ENCODE results near the gene MGAT3.

MGAT3 gene

DNA sequence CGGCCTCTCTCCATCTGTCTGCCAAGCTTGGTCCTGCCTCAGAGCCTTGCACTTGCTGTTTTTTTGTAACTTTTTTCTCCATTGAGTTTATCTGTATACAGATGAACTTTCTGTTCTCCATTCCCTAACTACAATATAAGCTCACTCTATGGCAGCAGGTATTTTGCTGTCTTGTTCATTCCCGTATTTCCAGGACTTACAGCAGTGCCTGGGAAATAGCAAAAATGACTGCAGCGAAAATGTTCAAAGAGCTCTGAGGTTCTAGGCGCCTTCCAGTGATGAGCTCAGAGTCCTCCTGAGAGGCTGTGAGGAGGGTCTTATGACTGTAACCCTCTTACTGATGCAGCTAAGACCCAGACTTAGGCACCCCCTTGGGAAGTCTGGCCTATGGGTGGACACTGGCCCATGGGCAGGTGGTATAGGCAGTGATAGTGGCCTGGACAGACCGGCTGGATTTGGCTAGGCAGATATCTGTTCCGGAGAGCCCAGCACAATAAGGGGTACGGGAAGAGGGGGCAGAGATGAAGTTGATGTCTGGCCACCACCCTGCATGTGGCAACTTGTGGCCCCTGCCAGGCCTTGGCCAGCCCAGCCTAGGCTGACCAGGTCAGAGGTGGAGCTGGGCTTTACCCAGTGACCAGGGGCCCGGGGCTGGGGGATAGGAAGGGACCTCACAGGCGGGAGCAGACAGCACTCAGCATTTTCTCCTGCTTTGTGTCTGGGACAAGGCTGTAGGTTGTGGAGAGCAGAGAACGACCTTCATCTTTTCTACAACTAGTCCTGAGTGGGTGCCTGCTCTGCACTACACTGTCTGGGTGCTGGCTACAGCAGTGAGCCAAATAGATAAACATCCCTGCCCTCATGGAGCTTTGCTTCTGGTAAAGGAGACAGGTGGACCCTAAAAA is 68.2 kb downstream of the MGAT3 start:
- H3K27ac ChIP-seq (ENCODE audit: low read depth, low read length, severe bottlenecking), result peak overlapping the region; percentile 45
- H3K4me3 ChIP-seq (ENCODE audit: extremely low read depth, insufficient read depth, low read length, poor library complexity, severe bottlenecking), result no peak overlapping the region
- 95 to 97% methylated on average over 8 to 9 of the region's 10 CpGs for WGBS, 2 experiments (ENCODE audit: insufficient coverage in 2 of 2)
- H3K9me3 ChIP-seq (ENCODE audit: control insufficient read depth, low read length), result no peaks in the 10 kb centered on the region
- H3K4me1 ChIP-seq (ENCODE audit: control insufficient read depth, insufficient read depth, low read length, poor library complexity, severe bottlenecking), result peaks cover 9% of the 10 kb centered on the region
- peaks cover 58% of the 10 kb centered on the region for H3K36me3 ChIP-seq (ENCODE audit: control insufficient read depth, insufficient read depth, low read length)

DNA sequence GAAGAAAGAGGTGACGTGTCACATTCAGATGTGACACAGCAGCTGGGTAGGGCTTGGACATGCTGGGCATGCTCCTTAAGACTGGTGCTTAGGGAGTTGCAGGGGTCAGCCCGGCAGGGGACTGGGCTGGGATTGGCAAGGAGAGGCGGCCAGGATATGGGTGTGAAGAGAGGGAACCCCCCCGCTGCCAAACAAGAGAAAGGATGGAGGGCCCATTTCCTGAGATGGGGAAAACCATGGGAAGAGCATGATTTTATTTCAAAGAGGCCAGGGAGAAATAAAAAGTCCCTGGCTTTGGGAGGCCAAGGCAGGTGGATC is 68.8 kb downstream of the MGAT3 start:
- Histone ChIP-seq H3K4me3 (ENCODE audit: extremely low read depth, insufficient read depth, low read length, poor library complexity, severe bottlenecking) (no peak overlapping the region), H3K27ac (ENCODE audit: low read depth, low read length, severe bottlenecking) (no peak overlapping the region), H3K9me3 (ENCODE audit: control insufficient read depth, low read length) (no peaks in the 10 kb centered on the region), H3K4me1 (ENCODE audit: control insufficient read depth, insufficient read depth, low read length, poor library complexity, severe bottlenecking) (peaks cover 10% of the 10 kb centered on the region), H3K36me3 (ENCODE audit: control insufficient read depth, insufficient read depth, low read length) (peaks cover 64% of the 10 kb centered on the region)
- WGBS, 2 experiments (ENCODE audit: insufficient coverage in 2 of 2), result 89 to 100% methylated on average over 4 of the region's 4 CpGs

DNA sequence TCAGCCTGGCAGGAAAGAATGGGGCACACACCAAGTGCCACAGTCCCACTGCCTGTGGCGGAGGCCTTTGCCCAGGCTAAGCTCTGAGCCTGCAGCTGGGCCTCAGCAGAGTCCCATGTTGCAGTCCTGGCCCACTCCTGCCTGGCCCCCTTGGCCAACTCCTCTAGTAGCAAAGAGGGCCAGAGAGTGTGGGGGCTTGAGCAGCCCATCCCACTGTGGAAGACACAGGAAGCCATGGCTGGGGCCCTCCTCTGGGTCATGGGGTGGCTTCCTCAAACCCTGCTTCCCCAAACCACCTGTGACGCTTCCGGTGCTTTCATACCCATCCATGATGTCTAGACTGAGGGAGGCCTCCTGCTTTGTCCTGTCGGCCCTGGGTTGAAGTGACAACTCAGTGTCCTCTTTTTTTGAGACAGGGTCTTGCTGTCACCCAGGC is 69.9 kb downstream of the MGAT3 start:
- Histone ChIP-seq H3K4me1 (ENCODE audit: control insufficient read depth, insufficient read depth, low read length, poor library complexity, severe bottlenecking) (peaks cover 21% of the 10 kb centered on the region), H3K27ac (ENCODE audit: low read depth, low read length, severe bottlenecking) (peak overlapping the region; percentile 5)

DNA sequence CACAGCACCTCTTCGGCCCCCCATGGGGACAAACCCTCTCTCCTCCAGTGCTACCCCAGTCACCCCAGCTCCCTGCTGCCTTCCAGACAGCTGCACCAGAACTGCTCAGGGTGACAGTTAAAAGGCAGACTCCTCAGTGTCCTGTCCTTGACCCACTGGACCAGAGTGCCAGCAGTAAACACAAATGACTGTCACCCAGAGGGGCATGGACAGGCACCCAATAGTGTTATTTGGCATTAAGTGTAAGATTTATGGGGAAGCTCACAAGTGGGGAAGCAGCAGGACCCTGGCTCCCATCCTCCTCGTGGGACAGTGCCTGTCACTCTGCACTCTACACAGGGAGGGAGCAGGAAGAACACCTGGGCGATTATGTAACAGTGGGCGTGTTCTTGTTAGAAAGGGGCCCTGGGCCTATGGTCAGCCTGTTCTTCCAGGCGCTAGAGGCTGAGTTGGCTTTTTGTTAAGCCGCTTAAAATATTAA is 70.7 kb downstream of the MGAT3 start:
- peaks cover 22% of the 10 kb centered on the region for H3K4me1 ChIP-seq (ENCODE audit: control insufficient read depth, insufficient read depth, low read length, poor library complexity, severe bottlenecking)

More for the DNA sequence above, 69.9 kb downstream of the MGAT3 start:
- 86 to 90% methylated on average over 4 of the region's 4 CpGs for WGBS, 2 experiments (ENCODE audit: insufficient coverage in 2 of 2)
- Histone ChIP-seq H3K36me3 (ENCODE audit: control insufficient read depth, insufficient read depth, low read length) (peaks cover 66% of the 10 kb centered on the region), H3K4me3 (ENCODE audit: extremely low read depth, insufficient read depth, low read length, poor library complexity, severe bottlenecking) (no peak overlapping the region), H3K9me3 (ENCODE audit: control insufficient read depth, low read length) (no peaks in the 10 kb centered on the region)

DNA sequence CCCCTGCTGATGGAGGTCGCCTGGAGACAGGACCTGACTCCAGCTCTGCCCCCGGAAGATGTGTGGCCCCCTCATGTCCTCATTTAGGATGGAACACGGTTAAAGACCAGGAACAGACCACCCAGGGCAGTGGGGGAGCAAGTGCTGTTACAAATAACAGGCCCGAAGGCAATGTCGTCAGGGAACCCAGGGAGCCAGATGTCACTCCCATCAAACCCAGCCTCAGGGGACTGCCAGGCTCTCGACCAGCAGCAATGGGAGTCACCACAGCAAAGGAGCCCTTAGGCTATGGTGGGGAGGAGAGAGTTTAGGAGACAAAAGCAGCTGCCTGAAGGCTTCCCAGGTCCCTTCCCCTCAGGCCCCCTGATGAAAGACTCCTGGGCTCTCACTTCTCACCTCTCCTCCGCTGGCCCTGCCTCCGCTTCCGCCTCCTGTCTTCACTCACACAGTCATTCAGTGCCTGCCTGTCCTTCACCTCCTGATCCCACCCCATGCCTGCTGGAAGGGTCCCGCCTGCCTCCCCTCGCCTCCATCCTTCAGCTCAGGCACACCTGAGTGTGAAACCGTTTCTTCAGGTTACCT is 71.4 kb downstream of the MGAT3 start:
- Histone ChIP-seq H3K4me3 (ENCODE audit: extremely low read depth, insufficient read depth, low read length, poor library complexity, severe bottlenecking) (no peak overlapping the region), H3K36me3 (ENCODE audit: control insufficient read depth, insufficient read depth, low read length) (peaks cover 52% of the 10 kb centered on the region), H3K4me1 (ENCODE audit: control insufficient read depth, insufficient read depth, low read length, poor library complexity, severe bottlenecking) (peaks cover 20% of the 10 kb centered on the region), H3K9me3 (ENCODE audit: control insufficient read depth, low read length) (no peaks in the 10 kb centered on the region), H3K27ac (ENCODE audit: low read depth, low read length, severe bottlenecking) (no peak overlapping the region)
- 81% methylated on average over 9 to 11 of the region's 12 CpGs for WGBS, 2 experiments (ENCODE audit: insufficient coverage in 2 of 2)

More for the DNA sequence above, 70.7 kb downstream of the MGAT3 start:
- Histone ChIP-seq H3K36me3 (ENCODE audit: control insufficient read depth, insufficient read depth, low read length) (peaks cover 58% of the 10 kb centered on the region), H3K9me3 (ENCODE audit: control insufficient read depth, low read length) (no peaks in the 10 kb centered on the region), H3K4me3 (ENCODE audit: extremely low read depth, insufficient read depth, low read length, poor library complexity, severe bottlenecking) (no peak overlapping the region), H3K27ac (ENCODE audit: low read depth, low read length, severe bottlenecking) (no peak overlapping the region)
- WGBS, 2 experiments (ENCODE audit: insufficient coverage in 2 of 2), result 82 to 86% methylated on average over 6 of the region's 6 CpGs

DNA sequence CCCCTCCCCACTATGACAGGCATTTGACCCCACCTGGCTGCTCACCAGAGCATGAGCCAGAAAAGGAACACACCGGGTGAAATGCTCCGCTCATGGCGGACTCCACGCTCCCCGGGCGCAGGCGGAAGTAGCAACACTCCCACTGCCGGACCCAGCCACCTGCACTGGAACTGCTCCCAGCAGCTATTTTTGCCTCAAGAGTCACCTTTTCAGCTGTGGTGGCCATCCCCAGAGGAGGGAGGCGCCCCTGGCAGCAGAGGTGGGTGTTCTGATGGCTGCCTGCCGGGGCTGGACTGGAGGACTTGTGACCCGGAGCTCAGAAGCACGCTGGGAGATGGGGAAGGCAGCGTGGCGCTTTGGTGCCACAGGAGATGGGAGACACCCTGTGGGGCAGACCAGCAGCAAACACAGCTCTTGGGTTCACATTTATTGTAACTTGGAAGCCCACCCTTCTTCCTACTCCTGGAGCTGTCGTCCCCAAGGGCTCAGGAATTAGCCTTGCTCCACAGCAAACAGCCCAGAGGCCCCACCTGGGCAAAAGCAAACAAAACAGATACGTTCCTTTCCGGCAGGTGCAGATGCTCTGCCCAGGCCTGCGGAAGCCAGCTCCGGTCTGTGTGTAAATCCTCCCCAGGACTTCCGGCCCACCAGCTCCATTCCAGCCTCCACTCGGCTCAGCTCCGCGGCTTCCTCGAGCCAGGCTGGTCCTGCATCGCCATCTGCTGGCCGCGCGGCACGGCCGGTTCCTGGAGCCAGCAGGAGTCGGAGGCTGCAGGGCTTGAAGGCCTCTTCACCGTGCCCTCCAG is 72.1 kb downstream of the MGAT3 start:
- Histone ChIP-seq H3K4me3 (ENCODE audit: extremely low read depth, insufficient read depth, low read length, poor library complexity, severe bottlenecking) (no peak overlapping the region), H3K36me3 (ENCODE audit: control insufficient read depth, insufficient read depth, low read length) (peaks cover 48% of the 10 kb centered on the region), H3K27ac (ENCODE audit: low read depth, low read length, severe bottlenecking) (peak overlapping the region; percentile 45), H3K9me3 (ENCODE audit: control insufficient read depth, low read length) (no peaks in the 10 kb centered on the region), H3K4me1 (ENCODE audit: control insufficient read depth, insufficient read depth, low read length, poor library complexity, severe bottlenecking) (peaks cover 20% of the 10 kb centered on the region)
- WGBS, 2 experiments (ENCODE audit: insufficient coverage in 2 of 2), result 29 to 48% methylated on average over 24 to 31 of the region's 32 CpGs

DNA sequence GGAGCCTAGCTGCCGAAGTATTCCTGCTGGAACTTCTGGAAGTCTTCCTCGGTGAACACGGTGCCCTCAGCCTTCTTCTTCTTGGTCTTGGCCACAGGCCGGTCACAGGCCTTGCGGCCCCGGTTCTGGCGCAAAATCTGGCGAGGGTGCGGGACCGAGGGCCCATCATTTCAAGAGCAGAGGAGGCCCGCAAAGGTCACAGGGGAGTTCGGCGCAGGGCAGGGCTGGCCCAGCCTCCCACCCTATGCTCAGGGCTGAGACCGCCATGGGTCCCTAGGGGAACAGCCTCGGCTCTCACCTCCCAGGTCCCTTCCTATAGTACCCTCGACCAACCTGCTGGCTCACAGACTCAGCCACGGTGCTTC is 72.7 kb downstream of the MGAT3 start:
- Histone ChIP-seq H3K36me3 (ENCODE audit: control insufficient read depth, insufficient read depth, low read length) (peaks cover 42% of the 10 kb centered on the region), H3K4me1 (ENCODE audit: control insufficient read depth, insufficient read depth, low read length, poor library complexity, severe bottlenecking) (peaks cover 15% of the 10 kb centered on the region), H3K27ac (ENCODE audit: low read depth, low read length, severe bottlenecking) (peak overlapping the region; percentile 45), H3K9me3 (ENCODE audit: control insufficient read depth, low read length) (no peaks in the 10 kb centered on the region), H3K4me3 (ENCODE audit: extremely low read depth, insufficient read depth, low read length, poor library complexity, severe bottlenecking) (no peak overlapping the region)
- WGBS, 2 experiments (ENCODE audit: insufficient coverage in 2 of 2), result 74 to 76% methylated on average over 14 to 16 of the region's 17 CpGs

DNA sequence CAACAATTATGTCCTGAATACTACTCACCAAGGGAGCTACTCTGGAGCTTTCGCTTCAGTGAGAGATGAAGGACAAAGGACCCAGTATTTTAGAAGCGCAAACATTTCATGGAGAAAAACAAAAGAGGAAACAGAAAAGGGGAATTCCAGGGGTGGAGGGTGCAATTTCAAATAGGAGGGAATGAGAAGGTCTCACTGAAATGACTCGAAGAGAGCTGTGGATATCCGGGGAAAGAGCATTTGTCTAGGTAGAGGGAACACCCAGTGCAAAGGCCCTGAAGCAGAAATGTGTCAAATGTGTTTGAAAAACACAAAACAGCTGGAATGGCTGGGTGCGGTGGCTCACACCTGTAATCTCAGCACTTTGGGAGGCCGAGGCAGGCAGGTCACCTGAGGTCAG is 73.3 kb downstream of the MGAT3 start:
- Histone ChIP-seq H3K27ac (ENCODE audit: low read depth, low read length, severe bottlenecking) (no peak overlapping the region), H3K4me1 (ENCODE audit: control insufficient read depth, insufficient read depth, low read length, poor library complexity, severe bottlenecking) (peaks cover 16% of the 10 kb centered on the region), H3K4me3 (ENCODE audit: extremely low read depth, insufficient read depth, low read length, poor library complexity, severe bottlenecking) (no peak overlapping the region), H3K36me3 (ENCODE audit: control insufficient read depth, insufficient read depth, low read length) (peaks cover 36% of the 10 kb centered on the region), H3K9me3 (ENCODE audit: control insufficient read depth, low read length) (no peaks in the 10 kb centered on the region)
- 95 to 96% methylated on average over 6 of the region's 6 CpGs for WGBS, 2 experiments (ENCODE audit: insufficient coverage in 2 of 2)

DNA sequence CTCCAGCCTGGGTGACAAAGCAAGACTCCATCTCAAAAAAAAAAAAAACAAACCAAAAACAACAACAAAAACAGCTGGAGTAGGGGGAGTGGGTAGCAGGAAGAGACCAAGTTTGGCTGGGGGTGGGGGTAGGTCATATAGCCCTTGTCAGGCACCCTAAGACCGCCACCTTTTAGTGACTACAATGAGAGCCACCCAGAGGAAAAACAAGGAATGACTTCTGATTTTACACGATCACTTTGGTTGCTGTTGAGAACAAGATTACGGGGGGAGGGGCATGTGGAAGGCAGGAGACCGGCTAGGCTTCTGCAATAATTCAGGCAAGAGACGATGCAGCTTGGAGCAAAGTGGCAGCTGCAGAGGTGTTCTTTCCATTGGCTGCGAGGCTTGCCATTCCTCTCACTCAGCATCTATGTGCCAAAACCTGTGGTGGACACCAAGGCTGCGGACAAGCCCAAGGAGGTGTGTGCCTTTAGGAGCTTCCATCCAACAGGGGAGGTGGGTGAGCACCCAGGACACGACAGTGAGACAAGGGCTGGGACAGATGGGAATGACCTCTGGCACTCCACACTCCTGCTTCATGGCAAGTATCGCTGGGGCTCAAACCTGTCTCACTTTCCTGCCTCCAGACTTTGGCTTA is 74.0 kb downstream of the MGAT3 start:
- peaks cover 31% of the 10 kb centered on the region for H3K36me3 ChIP-seq (ENCODE audit: control insufficient read depth, insufficient read depth, low read length)
- no peak overlapping the region for H3K4me3 ChIP-seq (ENCODE audit: extremely low read depth, insufficient read depth, low read length, poor library complexity, severe bottlenecking)
- peaks cover 17% of the 10 kb centered on the region for H3K4me1 ChIP-seq (ENCODE audit: control insufficient read depth, insufficient read depth, low read length, poor library complexity, severe bottlenecking)
- 81 to 84% methylated on average over 9 of the region's 9 CpGs for WGBS, 2 experiments (ENCODE audit: insufficient coverage in 2 of 2)
- no peak overlapping the region for H3K27ac ChIP-seq (ENCODE audit: low read depth, low read length, severe bottlenecking)
- H3K9me3 ChIP-seq (ENCODE audit: control insufficient read depth, low read length), result no peaks in the 10 kb centered on the region
